Esophagus mucosa (tissue), 1 donor: ENCODE results near the gene PIGU. TPM values are rescaled to one million over a fixed set of nuclear protein-coding genes. Genes with fewer than 3 reads are reported as not detected.
A peak's percentile ranks its signal among the peaks of the same experiment; 100 is the strongest.

Experiments
- ATAC-seq: fragments of 200-7000 bp; cut with Tn5 transposase; one replicate; pipeline ENCODE4 v1.9.1; 2020
- total RNA-seq: library from RNA; stranded (reverse); gene quantifications from one replicate; pipeline ENCODE4 v1.2.4, GENCODE V29; 2023
- donor health status: DM: yes; HTN: yes; CAD: no.

Gene PIGU
- total RNA-seq, 1 donor from 2014 or later, result 15.5 TPM

DNA sequence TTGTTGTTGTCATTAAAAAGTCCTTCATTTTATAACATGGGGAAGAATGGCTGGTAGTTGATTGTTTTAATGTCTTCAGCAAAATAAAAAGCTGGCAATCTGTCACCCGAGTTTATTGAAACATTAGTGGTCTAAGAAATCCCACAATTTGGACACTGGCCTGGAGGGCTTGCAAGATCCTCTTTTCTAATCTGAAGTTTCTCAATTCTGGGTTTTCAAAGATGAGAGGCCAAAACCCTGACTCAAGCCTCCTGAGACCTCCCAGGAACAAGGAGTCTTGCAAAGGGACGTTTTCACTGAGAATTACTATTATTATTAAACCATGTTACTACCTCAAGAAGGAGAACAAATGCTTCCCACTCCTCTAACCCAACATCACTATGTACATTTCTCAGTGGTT is 98.9 kb downstream of the PIGU start:
- no peak for ATAC-seq

- ATAC-seq, result no peak
Measured at GRCh38 chr20:34577061-34577460, 99.8 kb downstream of the PIGU start.

DNA sequence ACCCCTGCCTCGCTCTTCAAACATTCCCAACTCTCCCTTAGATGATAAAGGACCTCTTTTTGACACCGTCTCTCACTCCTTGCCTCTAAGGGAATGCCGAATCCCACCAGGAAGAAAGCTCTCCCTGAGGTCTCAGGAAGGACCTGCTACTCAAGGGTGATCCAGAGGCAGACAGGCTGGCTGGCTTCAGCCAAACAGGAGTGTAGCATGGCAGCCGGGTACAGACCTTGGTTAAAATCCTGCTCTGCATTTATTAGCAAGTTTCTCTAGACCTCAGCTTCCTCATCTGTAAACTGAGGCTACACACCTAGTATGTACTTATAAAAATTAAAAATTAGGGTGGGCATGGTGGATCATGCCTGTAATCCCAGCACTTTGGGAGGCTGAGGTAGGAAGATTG is 101.1 kb downstream of the PIGU start:
- no peak for ATAC-seq

DNA sequence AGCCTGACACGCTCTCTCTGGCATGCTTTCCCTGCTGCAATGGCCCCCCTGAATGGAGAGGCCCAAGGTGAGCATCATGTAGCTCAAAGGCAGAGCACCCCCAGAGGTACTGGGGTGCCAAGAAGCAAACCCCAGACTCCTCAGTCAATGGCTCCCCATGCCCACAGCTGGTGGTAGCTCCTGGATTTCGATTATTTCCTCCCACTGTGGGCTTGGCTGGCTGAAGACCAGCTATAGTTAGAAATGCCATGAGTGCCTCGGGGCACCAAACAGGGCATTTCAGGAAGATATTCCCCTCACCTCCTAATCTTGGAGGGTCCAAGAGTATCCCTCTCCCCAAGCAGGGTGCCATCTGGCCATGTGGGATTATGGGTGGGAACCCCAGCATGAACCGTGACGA is 101.6 kb downstream of the PIGU start:
- no peak for ATAC-seq

DNA sequence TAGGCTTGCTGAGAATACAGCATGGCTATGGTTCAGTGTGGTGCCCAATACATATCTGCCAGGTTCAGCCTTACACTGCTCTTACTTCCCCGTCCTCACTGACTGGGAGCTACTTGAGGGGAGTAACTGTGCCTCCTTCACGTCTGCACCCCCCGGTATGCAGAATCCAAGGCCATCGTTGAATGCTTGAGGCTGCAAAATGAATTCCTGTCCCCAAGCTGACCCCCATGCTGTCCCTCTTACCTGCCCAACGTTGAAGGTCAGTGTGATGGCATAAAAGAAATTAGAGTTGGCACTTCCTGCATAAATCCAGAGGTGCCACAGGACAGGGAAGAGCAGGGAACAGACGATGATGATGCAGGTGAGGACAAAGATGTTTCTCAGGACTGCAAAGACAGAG is 102.0 kb downstream of the PIGU start:
- ATAC-seq, result no peak

- no peak for ATAC-seq
Measured at GRCh38 chr20:34574426-34574825, 102.5 kb downstream of the PIGU start.

- ATAC-seq, result no peak
Measured at GRCh38 chr20:34573541-34574300, 103.2 kb downstream of the PIGU start.

DNA sequence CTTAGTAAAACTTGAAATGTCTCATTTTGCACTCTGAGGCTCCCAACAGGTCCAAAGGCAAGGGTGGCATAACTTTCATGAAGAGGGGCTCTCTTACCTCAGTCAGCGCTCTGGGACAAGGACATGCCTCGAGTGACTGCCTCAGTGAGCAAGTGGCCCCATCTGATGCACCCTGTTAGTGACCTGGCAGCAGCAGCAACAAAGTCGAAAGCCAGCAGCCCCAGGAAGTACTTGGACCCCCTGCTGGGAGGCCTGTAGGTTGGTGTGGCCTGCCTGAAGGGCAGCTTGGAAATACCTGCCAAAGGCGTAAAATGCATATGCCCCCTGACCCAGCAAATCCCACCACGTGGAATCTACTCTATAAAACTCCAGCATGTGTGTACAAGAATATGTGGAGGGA is 105.1 kb downstream of the PIGU start:
- ATAC-seq, result no peak

DNA sequence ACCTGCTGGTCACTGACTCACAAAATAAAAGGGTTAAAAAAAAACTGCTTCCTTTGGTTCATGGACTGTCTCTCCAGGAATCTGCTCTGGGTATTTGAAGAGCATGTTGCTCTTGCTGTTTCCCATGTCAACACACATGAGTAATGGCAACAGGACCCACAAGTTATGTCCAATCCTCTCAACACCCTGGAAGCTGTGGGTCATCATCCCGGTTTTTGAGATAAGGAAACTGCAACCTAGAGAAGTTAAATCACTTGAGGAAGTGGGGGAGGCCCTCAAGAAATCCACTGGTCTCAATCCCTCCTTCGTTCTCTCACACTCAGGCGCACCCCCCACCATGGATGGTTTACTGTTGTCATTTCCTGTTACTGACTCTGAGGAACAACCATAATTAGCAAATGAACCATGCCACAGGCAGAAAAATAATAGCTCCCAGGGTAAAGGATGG is 106.0 kb downstream of the PIGU start:
- no peak for ATAC-seq

DNA sequence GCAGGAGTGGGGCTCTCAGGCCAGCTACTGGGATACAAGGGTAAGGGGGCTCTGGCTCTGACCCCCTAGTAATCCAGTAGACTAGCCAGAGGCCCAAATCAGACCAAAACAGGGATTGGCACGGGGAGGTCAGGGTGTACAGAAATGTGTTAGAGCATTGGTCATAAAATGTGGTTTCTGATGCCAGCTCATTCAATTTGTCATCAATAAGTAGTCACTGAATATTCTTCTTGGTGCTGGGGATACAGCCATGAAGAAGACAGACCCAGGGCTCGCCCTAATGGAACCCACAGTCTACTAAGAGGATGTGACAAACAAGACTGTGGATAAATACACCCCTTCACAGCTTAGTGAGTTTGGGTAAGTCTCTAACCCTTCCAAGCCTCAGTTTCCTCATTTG is 107.3 kb downstream of the PIGU start:
- ATAC-seq, result no peak

- ATAC-seq, result no peak
Measured at GRCh38 chr20:34567892-34568865, 108.7 kb downstream of the PIGU start.

GRCh38 chr20:34566978-34567891 is 109.7 kb downstream of the PIGU start:
- ATAC-seq, result no peak

DNA sequence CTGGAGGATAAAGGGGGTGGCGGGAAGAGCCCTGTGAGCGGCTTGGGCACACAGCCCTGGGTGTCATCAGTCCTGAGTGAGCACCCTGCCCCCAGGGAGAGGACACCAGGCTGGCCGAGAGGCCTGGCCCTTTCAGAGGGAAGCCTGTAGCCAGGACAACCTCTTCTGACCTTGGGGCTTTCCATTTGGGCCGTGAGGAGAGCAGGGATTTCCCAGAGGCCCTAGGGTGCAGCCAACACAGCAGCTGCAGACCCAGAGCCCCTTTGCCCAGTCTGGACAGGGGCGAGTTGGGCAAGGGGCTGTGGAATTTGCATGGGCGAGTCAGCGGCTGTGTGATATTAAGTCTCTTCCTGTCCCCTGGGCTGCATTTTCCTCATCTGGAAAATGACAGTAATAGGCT is 112.1 kb downstream of the PIGU start:
- no peak for ATAC-seq

DNA sequence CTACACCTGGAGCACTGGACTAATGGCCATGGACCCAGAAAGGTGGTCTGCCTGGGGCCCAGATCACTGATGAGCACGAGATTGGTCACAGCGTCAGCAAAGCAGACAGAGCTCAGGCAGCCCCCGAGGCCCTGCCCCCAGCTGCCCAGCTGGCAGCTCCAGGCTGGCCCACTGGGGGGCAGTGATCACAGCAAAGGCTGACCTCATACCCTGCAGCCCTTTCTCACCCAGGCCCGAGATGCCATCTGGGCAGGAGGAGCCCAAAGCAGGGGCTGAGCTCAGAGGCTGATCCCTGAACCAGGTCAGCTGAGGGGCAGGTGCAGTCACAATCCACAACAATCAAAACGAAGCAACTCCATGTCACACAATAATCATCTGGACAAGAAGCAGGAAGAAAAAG is 114.3 kb downstream of the PIGU start:
- no peak for ATAC-seq

DNA sequence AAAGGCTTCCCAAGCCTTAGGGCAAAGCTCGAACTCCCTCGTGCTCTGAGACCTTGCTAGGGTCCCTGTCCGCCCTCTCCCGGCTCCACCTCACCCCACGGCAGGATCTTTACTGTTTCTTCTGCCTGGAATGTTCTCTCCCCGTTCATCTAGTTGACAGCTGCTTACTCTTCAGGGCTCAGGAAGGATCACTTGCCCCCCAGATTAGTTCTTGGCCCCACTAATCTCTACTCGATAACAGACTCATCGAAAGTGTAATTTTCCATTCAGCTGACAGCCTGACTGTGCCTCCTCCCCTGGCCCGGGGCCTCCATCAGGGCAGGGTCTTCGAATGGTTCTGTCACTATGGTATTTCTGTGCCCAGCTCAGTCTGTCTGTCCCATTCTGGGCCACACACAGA is 115.2 kb downstream of the PIGU start:
- ATAC-seq, result no peak

- no peak for ATAC-seq
Measured at GRCh38 chr20:34560614-34561013, 116.3 kb downstream of the PIGU start.

- no peak for ATAC-seq
Measured at GRCh38 chr20:34560141-34560523, 116.8 kb downstream of the PIGU start.

DNA sequence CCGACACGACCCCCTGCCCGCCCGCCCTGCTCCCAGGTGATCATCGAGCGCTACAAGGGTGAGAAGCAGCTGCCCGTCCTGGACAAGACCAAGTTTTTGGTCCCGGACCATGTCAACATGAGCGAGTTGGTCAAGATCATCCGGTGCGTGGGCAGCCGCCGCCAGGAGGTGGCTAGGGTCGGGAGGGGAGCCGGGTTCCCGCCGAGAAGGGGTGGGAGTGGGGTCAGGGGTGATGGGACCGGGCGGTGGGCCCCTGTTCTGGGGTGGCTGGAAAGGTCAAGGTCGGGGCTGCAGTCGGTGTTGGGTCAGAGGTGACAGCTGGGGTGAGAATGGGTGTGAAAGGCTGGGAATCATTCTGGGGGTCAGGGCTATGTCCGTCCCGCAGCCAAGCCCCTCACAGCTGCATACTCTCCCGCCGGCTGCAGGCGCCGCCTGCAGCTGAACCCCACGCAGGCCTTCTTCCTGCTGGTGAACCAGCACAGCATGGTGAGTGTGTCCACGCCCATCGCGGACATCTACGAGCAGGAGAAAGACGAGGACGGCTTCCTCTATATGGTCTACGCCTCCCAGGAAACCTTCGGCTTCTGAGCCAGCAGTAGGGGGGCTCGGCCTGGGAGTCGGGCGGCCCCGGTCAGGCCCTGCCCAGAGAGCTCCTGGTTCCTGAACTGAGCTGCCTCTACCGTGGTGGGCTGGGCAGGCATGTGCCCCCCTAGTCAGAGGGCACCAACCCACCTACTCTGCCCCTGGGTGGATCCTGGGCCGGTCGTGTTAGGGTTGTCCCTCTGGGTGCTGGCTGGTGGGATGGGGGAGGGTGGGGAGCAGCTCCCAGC is 117.4 kb downstream of the PIGU start:
- ATAC-seq, result peak; percentile 8

DNA sequence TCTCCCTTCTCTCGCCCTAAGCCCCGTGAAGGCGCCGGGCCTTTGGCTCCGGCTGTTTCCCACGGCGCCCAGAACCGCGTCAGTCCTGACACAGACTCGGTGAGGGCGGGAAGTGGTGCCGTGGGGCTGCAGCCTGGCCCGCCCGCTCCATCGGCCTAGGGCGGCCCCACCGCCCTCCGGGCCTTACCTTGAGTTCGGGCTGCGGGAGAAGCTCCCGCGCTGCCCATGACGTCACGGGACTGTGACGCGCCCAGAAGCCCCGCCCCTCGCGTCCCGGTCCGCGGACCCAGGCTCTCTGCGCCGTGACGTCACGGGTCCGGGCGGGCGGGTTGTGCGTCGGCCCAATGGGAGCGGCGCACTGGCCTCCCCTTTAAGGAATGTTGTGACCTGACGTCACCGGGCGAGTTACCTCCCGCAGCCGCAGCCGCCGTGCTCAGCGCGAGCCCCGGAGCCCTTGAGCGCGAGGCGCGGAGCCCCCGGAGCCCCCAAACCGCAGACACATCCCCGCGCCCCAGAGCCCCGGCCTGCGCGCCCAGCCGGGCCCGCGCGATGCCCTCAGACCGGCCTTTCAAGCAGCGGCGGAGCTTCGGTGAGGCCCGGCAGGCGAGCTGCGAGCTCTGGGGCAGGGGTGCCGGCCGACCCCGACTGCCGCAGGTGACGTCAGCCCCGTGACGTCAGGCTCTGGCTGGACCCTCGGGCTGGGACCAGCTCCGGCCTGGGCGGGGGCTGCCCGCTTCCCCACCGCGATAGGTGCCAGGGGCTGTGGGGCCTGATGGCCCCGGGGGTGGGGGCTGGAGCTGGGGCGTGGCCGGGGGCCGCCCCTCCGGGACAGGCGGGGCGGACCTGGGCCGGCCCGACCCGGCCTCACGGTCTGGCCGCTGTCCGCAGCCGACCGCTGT is 118.3 kb downstream of the PIGU start, which contains the start of gene MAP1LC3A:
Gene MAP1LC3A, plus strand, starts transcription at position 399 of the 899 bp plus-strand sequence. Its CDS starts 151 bp downstream, at position 550.
- peak; percentile 92 for ATAC-seq

DNA sequence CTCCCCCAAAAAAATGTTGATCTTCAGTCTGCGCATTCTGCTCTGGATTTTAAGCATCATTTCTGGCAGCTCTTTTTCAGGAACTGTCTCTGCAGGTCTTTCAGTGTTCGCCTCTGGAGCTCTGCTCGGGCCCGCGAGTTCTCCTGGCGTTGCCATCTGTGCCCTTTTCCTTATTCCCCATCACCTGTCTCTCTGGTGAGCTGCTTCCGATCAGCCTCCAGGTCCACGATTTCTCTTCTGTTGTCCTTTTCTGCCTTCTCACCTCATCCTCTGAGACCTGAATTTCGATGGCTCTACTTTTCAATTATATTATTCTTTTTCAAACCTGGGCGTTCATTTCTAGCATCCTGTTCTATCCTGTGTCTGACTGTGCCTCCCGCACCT is 119.0 kb downstream of the PIGU start:
- ATAC-seq, result no peak
